Fibroblast of lung (primary cell): ENCODE results near the gene LOXHD1.

Experiments
- CTCF ChIP-seq, 2 donors: IDR thresholded peaks in 1 of 2; conservative IDR thresholded peaks in 1 of 2; 1 replicate in 1 of 2; 2 replicates in 1 of 2; pipeline ENCODE4 v1.5.1; 2011 to 2012; ENCODE audit warnings: low read length in 2 of 2, control low read depth in 1 of 2, inconsistent platforms in 1 of 2, low read depth in 1 of 2, mild to moderate bottlenecking in 1 of 2
- EZH2 ChIP-seq: IDR thresholded peaks from 2 replicates; pipeline ENCODE4 v1.5.1; 2012; ENCODE audit warnings: low read length, control low read depth, mild to moderate bottlenecking; ENCODE audit errors: missing control alignments

DNA sequence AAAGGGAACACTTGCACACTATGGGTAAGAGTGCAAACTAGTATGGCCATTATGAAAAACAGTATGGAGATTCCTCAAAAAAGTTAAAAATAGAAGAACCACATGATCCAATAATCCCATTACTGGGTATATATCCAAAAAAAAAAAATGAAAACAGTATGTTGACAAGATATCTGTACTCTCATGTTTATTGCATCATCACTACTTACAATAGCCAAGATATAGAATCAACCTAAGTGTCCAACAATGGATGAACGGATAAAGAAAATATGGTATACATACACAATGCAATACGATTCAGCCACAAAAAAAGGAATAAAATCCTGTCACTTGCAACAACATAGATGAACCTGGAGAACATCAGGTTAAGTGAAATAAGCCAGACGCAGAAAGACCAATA is 73.3 kb downstream of the LOXHD1 start:
- TF ChIP-seq CTCF (conservative IDR thresholded peaks at IDR 0.05 in 1 of 2, IDR thresholded peaks at IDR 0.05 in 1 of 2; ENCODE audit: low read depth in 1 of 2, low read length in 2 of 2): no peak
- no peak for TF ChIP-seq EZH2
